ENCODE data around the gene RNASE2. TPM values are rescaled to one million over a fixed set of nuclear protein-coding genes. Genes with fewer than 3 reads are reported as not detected.
"Not testable (repeated sequence)": the region's sequence is repeated elsewhere in the genome, so short reads cannot be mapped to it uniquely, and the experiment has no call there.

The RNASE2 gene
- 1.5 TPM for total RNA-seq

GRCh38 chr14:20954736-20955537, at the start of gene RNASE2:
TSS of gene RNASE2 (plus strand) at chr14:20955487. CDS start at chr14:20955772, 285 bp downstream.
- intact Hi-C loops (cut with DNase I); H3K36me3 ChIP-seq; H3K27ac ChIP-seq: not testable (repeated sequence)

GRCh38 chr14:20905676-20906075, 49.6 kb upstream of the RNASE2 start:
- intact Hi-C loops (cut with DNase I): no loop called here
- DNase-seq (ENCODE audit: extremely low spot score in 2 of 2): no peak
- Histone ChIP-seq H3K36me3 (no peaks in the 10 kb centered on the region), H3K4me1 (no peaks in the 10 kb centered on the region), H3K9me3 (no peaks in the 10 kb centered on the region), H3K4me3 (no peak overlapping the region), H3K27ac (no peak overlapping the region), H3K27me3 (no peaks in the 10 kb centered on the region)
- TF ChIP-seq POLR2AphosphoS5 (IDR thresholded peaks at IDR 0.05; ENCODE audit: insufficient read depth in 1 of 2, low read depth in 1 of 2) (no peak), CTCF (IDR thresholded peaks at IDR 0.05) (no peak), POLR2A (IDR thresholded peaks at IDR 0.05) (no peak)

More at GRCh38 chr14:20954736-20955537, at the start of gene RNASE2:
- not testable (repeated sequence) for DNase-seq (ENCODE audit: extremely low spot score in 2 of 2); H3K9me3 ChIP-seq; H3K27me3 ChIP-seq; H3K4me1 ChIP-seq; H3K4me3 ChIP-seq

- H3K27ac ChIP-seq: no peak overlapping the region
- DNase-seq (ENCODE audit: extremely low spot score in 2 of 2): no peak
- TF ChIP-seq POLR2A (IDR thresholded peaks at IDR 0.05): no peak
- no peak for TF ChIP-seq CTCF (IDR thresholded peaks at IDR 0.05)
- no peak for TF ChIP-seq POLR2AphosphoS5 (IDR thresholded peaks at IDR 0.05; ENCODE audit: insufficient read depth in 1 of 2, low read depth in 1 of 2)
- H3K4me3 ChIP-seq: no peak overlapping the region
- no peaks in the 10 kb centered on the region for H3K9me3 ChIP-seq
- no peaks in the 10 kb centered on the region for H3K4me1 ChIP-seq
- H3K27me3 ChIP-seq: no peaks in the 10 kb centered on the region
- intact Hi-C loops (cut with DNase I): no loop called here
- no peaks in the 10 kb centered on the region for H3K36me3 ChIP-seq
Measured at GRCh38 chr14:20907214-20907613, 48.1 kb upstream of the RNASE2 start.

GRCh38 chr14:20910822-20911221, 44.5 kb upstream of the RNASE2 start:
- intact Hi-C loops (cut with DNase I); H3K4me1 ChIP-seq; H3K4me3 ChIP-seq; H3K36me3 ChIP-seq; H3K27me3 ChIP-seq; H3K9me3 ChIP-seq; H3K27ac ChIP-seq; DNase-seq (ENCODE audit: extremely low spot score in 2 of 2): not testable (repeated sequence)

GRCh38 chr14:20919038-20919756, 36.1 kb upstream of the RNASE2 start:
- H3K27me3 ChIP-seq; intact Hi-C loops (cut with DNase I); DNase-seq (ENCODE audit: extremely low spot score in 2 of 2); H3K9me3 ChIP-seq; H3K36me3 ChIP-seq; H3K27ac ChIP-seq; H3K4me1 ChIP-seq; H3K4me3 ChIP-seq: not testable (repeated sequence)

- H3K27ac ChIP-seq; H3K4me3 ChIP-seq; intact Hi-C loops (cut with DNase I); H3K9me3 ChIP-seq; H3K36me3 ChIP-seq; DNase-seq (ENCODE audit: extremely low spot score in 2 of 2); H3K27me3 ChIP-seq; H3K4me1 ChIP-seq: not testable (repeated sequence)
Measured at GRCh38 chr14:20923766-20924297, 31.5 kb upstream of the RNASE2 start.

GRCh38 chr14:20934148-20934762, 21.0 kb upstream of the RNASE2 start:
- no peak overlapping the region for H3K27ac ChIP-seq
- intact Hi-C loops (cut with DNase I): no loop called here
- TF ChIP-seq POLR2AphosphoS5 (IDR thresholded peaks at IDR 0.05; ENCODE audit: insufficient read depth in 1 of 2, low read depth in 1 of 2): no peak
- TF ChIP-seq POLR2A (IDR thresholded peaks at IDR 0.05): no peak
- TF ChIP-seq CTCF (IDR thresholded peaks at IDR 0.05): no peak
- H3K27me3 ChIP-seq: no peaks in the 10 kb centered on the region
- H3K4me3 ChIP-seq: no peak overlapping the region
- no peaks in the 10 kb centered on the region for H3K4me1 ChIP-seq
- H3K9me3 ChIP-seq: no peaks in the 10 kb centered on the region
- H3K36me3 ChIP-seq: no peaks in the 10 kb centered on the region
- no peak for DNase-seq (ENCODE audit: extremely low spot score in 2 of 2)
